Measurements from ENCODE around the gene AKAP17A. TPM values are rescaled to one million over a fixed set of nuclear protein-coding genes. Genes with fewer than 3 reads are reported as not detected.

Gene AKAP17A
- polyA plus RNA-seq, 3 donors: 8.9 to 118 (median 13.6) TPM

DNA sequence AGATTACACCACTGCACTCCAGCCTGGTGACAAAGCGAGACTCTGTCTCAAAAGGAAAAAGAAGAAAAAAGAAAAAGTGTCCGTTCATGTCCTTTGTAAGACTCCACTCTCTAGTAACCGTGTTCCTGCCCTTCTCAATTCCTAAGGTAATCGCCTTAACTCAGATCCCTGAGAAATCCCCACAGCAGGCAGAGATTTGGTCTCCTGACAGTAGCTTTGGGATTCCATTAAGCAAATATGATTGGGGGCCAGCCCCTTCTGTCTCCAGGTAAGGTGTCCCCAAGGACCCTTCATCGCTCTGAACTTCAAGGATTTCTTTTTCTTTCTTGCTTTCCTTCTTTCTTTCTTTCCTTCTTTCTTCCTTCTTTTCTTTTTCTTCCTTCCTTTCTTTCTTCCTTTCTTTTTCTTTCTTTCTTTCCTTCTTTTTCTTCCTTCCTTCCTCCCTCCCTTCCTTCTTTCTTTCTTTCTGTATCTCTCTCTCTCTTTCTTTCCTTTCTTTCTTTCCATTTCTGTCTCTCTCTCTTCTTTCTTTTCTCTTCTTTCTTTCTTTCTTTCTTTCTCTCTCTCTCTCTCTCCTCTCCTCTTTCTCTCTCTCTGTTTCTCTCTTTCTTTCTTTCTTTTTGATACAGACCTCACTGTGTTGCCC lies 21.4 kb downstream of the AKAP17A start:
- no peak for DNase-seq
- no peaks in the 10 kb centered on the region for H3K36me3 Mint-ChIP-seq
- Histone ChIP-seq H3K36me3 (replicated peaks in 1 of 2; ENCODE audit: control insufficient read depth in 1 of 2, insufficient read depth in 2 of 2, low read length in 2 of 2) (no peaks in the 10 kb centered on the region), H3K79me2 (ENCODE audit: insufficient read depth, low read length) (no peaks in the 10 kb centered on the region), H3K4me1 (ENCODE audit: control insufficient read depth in 1 of 2, insufficient read depth in 2 of 2, low read length in 2 of 2) (no peaks in the 10 kb centered on the region), H3K27me3 (ENCODE audit: control insufficient read depth in 2 of 2, insufficient read depth in 2 of 2, low read length in 2 of 2) (no peaks in the 10 kb centered on the region), H3K27ac (ENCODE audit: low read depth in 1 of 2, low read length in 2 of 2) (no peak overlapping the region), H3K4me2 (replicated peaks; ENCODE audit: extremely low read depth, low read length, poor library complexity, severe bottlenecking) (no peak overlapping the region), H2AFZ (ENCODE audit: insufficient read depth, low read depth, low read length, poor library complexity, severe bottlenecking) (no peak overlapping the region), H3K4me3 (replicated peaks in 1 of 3; ENCODE audit: low read depth in 2 of 3, low read length in 3 of 3) (no peak overlapping the region), H3K9ac (ENCODE audit: insufficient read depth, low read length, poor library complexity, severe bottlenecking) (no peak overlapping the region), H3K9me3 (replicated peaks in 1 of 2; ENCODE audit: control insufficient read depth in 1 of 2, insufficient read depth in 1 of 2, low read length in 2 of 2) (no peaks in the 10 kb centered on the region), H4K20me1 (ENCODE audit: insufficient read depth, low read length) (no peaks in the 10 kb centered on the region)
- intact Hi-C loops (cut with micrococcal nuclease): no loop called here
- H3K4me3 Mint-ChIP-seq: no peak overlapping the region
- WGBS (ENCODE audit: insufficient coverage): 100% methylated on average over 2 of the region's 5 CpGs
- H3K27ac Mint-ChIP-seq: no peak overlapping the region
- H3K27me3 Mint-ChIP-seq (ENCODE audit: low read depth in 3 of 3): peaks cover 3 to 6% (median 6%) of the 10 kb centered on the region in 3 donors
- peaks cover 2% of the 10 kb centered on the region for H3K4me1 Mint-ChIP-seq
- peaks cover 0 to 2% (median 0%) of the 10 kb centered on the region in 7 donors for H3K9me3 Mint-ChIP-seq
- no peak for TF ChIP-seq CTCF (IDR thresholded peaks at IDR 0.05)

DNA sequence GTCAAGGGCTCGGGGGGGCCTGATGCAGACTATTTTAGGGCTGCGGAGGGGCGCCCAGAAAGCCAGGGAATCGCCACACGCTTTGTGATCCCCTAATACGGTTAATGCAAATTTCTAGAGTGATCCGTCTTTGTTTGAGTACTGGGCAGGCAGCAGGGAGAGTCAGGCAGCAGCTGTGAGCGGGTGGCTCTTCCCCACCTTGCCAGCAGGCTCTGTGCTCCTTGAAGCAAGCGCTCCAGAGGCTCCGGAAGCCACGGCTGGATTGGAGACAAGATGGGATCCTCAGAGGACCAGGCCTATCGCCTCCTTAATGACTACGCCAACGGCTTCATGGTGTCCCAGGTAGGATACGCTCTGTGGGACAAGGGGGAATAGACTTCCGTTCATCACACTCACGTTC lies 23.5 kb downstream of the AKAP17A start, which contains the start of gene ASMT:
Gene ASMT, plus strand, starts transcription at position 133 of the 400 bp plus-strand sequence. Its CDS starts 141 bp downstream, at position 274.
- Mint-ChIP-seq H3K36me3 (no peaks in the 10 kb centered on the region), H3K4me1 (peaks cover 2% of the 10 kb centered on the region), H3K27ac (no peak within 1 kb of the TSS), H3K27me3 (ENCODE audit: low read depth in 3 of 3) (peaks cover 5 to 7% (median 6%) of the 10 kb centered on the region in 3 donors), H3K9me3 (peaks cover 0 to 2% (median 0%) of the 10 kb centered on the region in 7 donors), H3K4me3 (no peak within 1 kb of the TSS)
- H3K79me2 ChIP-seq (ENCODE audit: insufficient read depth, low read length): no peaks in the 10 kb centered on the region
- H2AFZ ChIP-seq (ENCODE audit: insufficient read depth, low read depth, low read length, poor library complexity, severe bottlenecking): no peak within 1 kb of the TSS
- no peak within 1 kb of the TSS for H3K4me2 ChIP-seq (replicated peaks; ENCODE audit: extremely low read depth, low read length, poor library complexity, severe bottlenecking)
- H3K9me3 ChIP-seq (replicated peaks in 1 of 2; ENCODE audit: control insufficient read depth in 1 of 2, insufficient read depth in 1 of 2, low read length in 2 of 2): no peaks in the 10 kb centered on the region
- H3K4me1 ChIP-seq (ENCODE audit: control insufficient read depth in 1 of 2, insufficient read depth in 2 of 2, low read length in 2 of 2): no peaks in the 10 kb centered on the region
- DNase-seq: no peak
- H3K27ac ChIP-seq (ENCODE audit: low read depth in 1 of 2, low read length in 2 of 2): no peak within 1 kb of the TSS
- TF ChIP-seq CTCF (IDR thresholded peaks at IDR 0.05): no peak
- H4K20me1 ChIP-seq (ENCODE audit: insufficient read depth, low read length): no peaks in the 10 kb centered on the region
- H3K9ac ChIP-seq (ENCODE audit: insufficient read depth, low read length, poor library complexity, severe bottlenecking): no peak within 1 kb of the TSS
- WGBS (ENCODE audit: insufficient coverage): 95% methylated on average over 17 of the region's 17 CpGs
- intact Hi-C loops (cut with micrococcal nuclease): no loop called here
- H3K36me3 ChIP-seq (replicated peaks in 1 of 2; ENCODE audit: control insufficient read depth in 1 of 2, insufficient read depth in 2 of 2, low read length in 2 of 2): no peaks in the 10 kb centered on the region
- no peak within 1 kb of the TSS for H3K4me3 ChIP-seq (replicated peaks in 1 of 3; ENCODE audit: low read depth in 2 of 3, low read length in 3 of 3)
- no peaks in the 10 kb centered on the region for H3K27me3 ChIP-seq (ENCODE audit: control insufficient read depth in 2 of 2, insufficient read depth in 2 of 2, low read length in 2 of 2)

Measured in CD14-positive monocyte (primary cell).